Smooth muscle cell (in vitro differentiated cells): ENCODE measurements around the gene CDC123. TPM values are rescaled to one million over a fixed set of nuclear protein-coding genes. Genes with fewer than 3 reads are reported as not detected.
"Not testable (repeated sequence)": the region's sequence is repeated elsewhere in the genome, so short reads cannot be mapped to it uniquely, and the experiment has no call there.

Experiments
- DNase-seq: peaks from one replicate; lab custom pipeline; 2025; ENCODE audit not compliant: unreplicated experiment; lab: John Stamatoyannopoulos, UW
- H2AFZ ChIP-seq: fragments of 200-600 bp; sonication (generic); 2 replicates; pipeline ENCODE4 v1.6.0; 2016; ENCODE audit warnings: antibody characterized with exemption, low read depth, mild to moderate bottlenecking
- H3F3A ChIP-seq: fragments of 200-600 bp; sonication (generic); 2 replicates; pipeline ENCODE4 v1.6.0; 2017; ENCODE audit warnings: antibody characterized with exemption, low read depth
- H3K27ac ChIP-seq: fragments of 200-600 bp; sonication (generic); 2 replicates; pipeline ENCODE4 v1.5.1; 2016; ENCODE audit warnings: low read depth, mild to moderate bottlenecking
- H3K27me3 ChIP-seq: fragments of 200-600 bp; sonication (generic); 2 replicates; pipeline ENCODE4 v1.6.1; 2016; ENCODE audit warnings: low read depth, mild to moderate bottlenecking
- H3K36me3 ChIP-seq: fragments of 200-600 bp; sonication (generic); 2 replicates; pipeline ENCODE4 v1.5.1; 2016; ENCODE audit warnings: low read depth
- H3K4me1 ChIP-seq: fragments of 200-600 bp; sonication (generic); 2 replicates; pipeline ENCODE4 v1.5.1; 2016; ENCODE audit warnings: low read depth
- H3K4me2 ChIP-seq: fragments of 200-600 bp; sonication (generic); 2 replicates; pipeline ENCODE4 v1.6.0; 2016; ENCODE audit warnings: mild to moderate bottlenecking
- H3K4me3 ChIP-seq: fragments of 200-600 bp; sonication (generic); 2 replicates; pipeline ENCODE4 v1.5.1; 2016; ENCODE audit warnings: mild to moderate bottlenecking
- H3K79me2 ChIP-seq: fragments of 200-600 bp; sonication (generic); 2 replicates; pipeline ENCODE4 v1.6.0; 2016; ENCODE audit warnings: low read depth, mild to moderate bottlenecking
- H3K9ac ChIP-seq: fragments of 200-600 bp; sonication (generic); 2 replicates; pipeline ENCODE4 v1.6.0; 2016; ENCODE audit warnings: low read depth
- H3K9me3 ChIP-seq: fragments of 200-600 bp; sonication (generic); replicated peaks from 2 replicates; pipeline ENCODE4 v1.5.1; 2016; ENCODE audit warnings: low read depth
- H4K20me1 ChIP-seq: fragments of 200-600 bp; sonication (generic); 2 replicates; pipeline ENCODE4 v1.6.0; 2016; ENCODE audit warnings: low read depth
- WGBS: methylation state at CpG from one replicate; pipeline ENCODE4 v1.1.7; 2016; ENCODE audit warnings: low lambda C conversion rate; 5-methylcytosine and 5-hydroxymethylcytosine counted together
- polyA plus RNA-seq: library from polyadenylated mRNA; unstranded; fragments of >200 nt; fragmentation: Nextera tagmentation; extraction: Ambion mirVana; gene quantifications from 2 replicates; pipeline ENCODE4 v1.2.1, GENCODE V29; 2016
- total RNA-seq: library from RNA; depleted of rRNA; stranded (reverse); fragments of >200 nt; gene quantifications from 2 replicates; pipeline ENCODE4 v1.2.3, GENCODE V29; 2014
- TF ChIP-seq, protein P1 (sequence below): fragments of 200-600 bp; sonication (generic); IDR thresholded peaks from 2 replicates; pipeline ENCODE4 v1.5.1; 2017; ENCODE audit warnings: borderline replicate concordance, mild to moderate bottlenecking, antibody characterized with exemption; ENCODE audit not compliant: insufficient read depth, poor library complexity, severe bottlenecking

Gene CDC123
- total and polyA plus RNA-seq, 2 experiments from 2014 or later, result 78.2 to 97.2 TPM

DNA sequence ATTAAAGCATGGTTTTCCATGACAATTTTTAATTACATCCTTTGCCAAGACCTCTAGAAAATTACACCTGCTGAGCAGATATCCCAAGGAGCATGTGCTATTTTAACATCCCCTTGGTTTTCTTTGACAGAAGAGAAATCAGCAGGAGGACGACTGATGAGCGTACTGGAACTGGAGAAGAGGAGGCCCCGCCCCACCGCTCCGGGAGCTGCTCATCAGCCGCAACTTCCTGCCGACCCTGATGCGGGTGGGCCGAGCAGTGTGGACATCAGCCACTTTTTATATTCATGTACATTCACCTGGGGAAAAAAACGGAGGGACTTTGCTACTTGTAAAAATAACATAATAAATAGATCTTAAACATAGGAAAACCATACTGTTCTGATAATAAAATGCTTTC, 54.2 kb downstream of the CDC123 start:
- Histone ChIP-seq H3K4me2 (no peak overlapping the region), H3K79me2 (no peaks in the 10 kb centered on the region), H2AFZ (no peak overlapping the region), H3K4me3 (no peak overlapping the region), H3K9ac (no peak overlapping the region), H4K20me1 (no peaks in the 10 kb centered on the region), H3K9me3 (no peaks in the 10 kb centered on the region), H3K27me3 (no peaks in the 10 kb centered on the region), H3F3A (no peaks in the 10 kb centered on the region), H3K4me1 (no peaks in the 10 kb centered on the region), H3K27ac (no peak overlapping the region), H3K36me3 (peaks cover 7% of the 10 kb centered on the region)
- TF ChIP-seq, protein P1, sequence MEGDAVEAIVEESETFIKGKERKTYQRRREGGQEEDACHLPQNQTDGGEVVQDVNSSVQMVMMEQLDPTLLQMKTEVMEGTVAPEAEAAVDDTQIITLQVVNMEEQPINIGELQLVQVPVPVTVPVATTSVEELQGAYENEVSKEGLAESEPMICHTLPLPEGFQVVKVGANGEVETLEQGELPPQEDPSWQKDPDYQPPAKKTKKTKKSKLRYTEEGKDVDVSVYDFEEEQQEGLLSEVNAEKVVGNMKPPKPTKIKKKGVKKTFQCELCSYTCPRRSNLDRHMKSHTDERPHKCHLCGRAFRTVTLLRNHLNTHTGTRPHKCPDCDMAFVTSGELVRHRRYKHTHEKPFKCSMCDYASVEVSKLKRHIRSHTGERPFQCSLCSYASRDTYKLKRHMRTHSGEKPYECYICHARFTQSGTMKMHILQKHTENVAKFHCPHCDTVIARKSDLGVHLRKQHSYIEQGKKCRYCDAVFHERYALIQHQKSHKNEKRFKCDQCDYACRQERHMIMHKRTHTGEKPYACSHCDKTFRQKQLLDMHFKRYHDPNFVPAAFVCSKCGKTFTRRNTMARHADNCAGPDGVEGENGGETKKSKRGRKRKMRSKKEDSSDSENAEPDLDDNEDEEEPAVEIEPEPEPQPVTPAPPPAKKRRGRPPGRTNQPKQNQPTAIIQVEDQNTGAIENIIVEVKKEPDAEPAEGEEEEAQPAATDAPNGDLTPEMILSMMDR, result no peak
- 97% methylated on average over 10 of the region's 10 CpGs for WGBS
- DNase-seq, result no peak

DNA sequence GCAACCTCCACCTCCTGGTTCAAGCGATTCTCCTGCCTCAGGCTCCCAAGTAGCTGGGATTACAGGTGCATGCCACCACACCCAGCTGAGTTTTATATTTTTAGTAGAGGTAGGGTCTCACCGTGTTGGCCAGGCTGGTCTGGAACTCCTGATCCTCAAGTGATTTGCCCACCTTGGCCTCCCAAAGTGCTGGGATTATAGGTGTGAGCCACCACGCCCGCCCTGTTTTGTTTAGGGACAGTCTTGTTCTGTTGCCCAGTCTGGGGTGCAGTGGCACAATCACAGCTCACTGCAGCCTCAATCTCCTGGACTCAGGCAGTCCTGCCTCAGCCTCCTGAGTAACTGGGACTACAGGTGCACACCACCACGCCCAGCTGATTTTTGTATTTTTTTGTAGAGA, 54.7 kb downstream of the CDC123 start:
- H4K20me1 ChIP-seq, H3K36me3 ChIP-seq, H3K79me2 ChIP-seq, H3K27ac ChIP-seq, H3K4me3 ChIP-seq, H3K9me3 ChIP-seq, H3K27me3 ChIP-seq, DNase-seq, H3K4me2 ChIP-seq, H3K4me1 ChIP-seq, H3F3A ChIP-seq, H3K9ac ChIP-seq, H2AFZ ChIP-seq: not testable (repeated sequence)
- WGBS, result 95% methylated on average over 5 of the region's 5 CpGs

DNA sequence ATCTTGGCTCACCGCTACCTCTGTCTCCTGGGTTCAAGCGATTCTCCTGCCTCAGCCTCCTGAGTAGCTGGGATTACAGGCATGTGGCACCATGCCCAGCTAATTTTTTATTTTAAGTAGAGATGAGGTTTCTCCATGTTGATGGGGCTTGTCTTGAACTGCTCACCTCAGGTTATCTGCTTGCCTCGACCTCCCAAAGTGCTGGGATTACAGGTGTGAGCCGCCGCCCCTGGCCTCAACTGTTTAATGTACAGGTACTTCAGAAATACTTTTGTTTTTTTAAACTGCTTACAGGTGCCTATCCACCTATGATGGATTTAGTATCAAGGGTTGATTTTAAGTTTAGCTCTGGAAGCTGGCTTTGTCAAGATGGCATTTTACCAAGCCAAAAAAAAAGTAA, 55.6 kb downstream of the CDC123 start:
- Histone ChIP-seq H3K27me3 (no peaks in the 10 kb centered on the region), H4K20me1 (no peaks in the 10 kb centered on the region), H3K9me3 (no peaks in the 10 kb centered on the region), H3K27ac (no peak overlapping the region), H3K4me2 (no peak overlapping the region), H3K4me1 (no peaks in the 10 kb centered on the region), H2AFZ (no peak overlapping the region), H3K9ac (no peak overlapping the region), H3K79me2 (no peaks in the 10 kb centered on the region), H3F3A (no peaks in the 10 kb centered on the region), H3K36me3 (peaks cover 7% of the 10 kb centered on the region), H3K4me3 (no peak overlapping the region)
- TF ChIP-seq, protein P1, result no peak
- WGBS, result 95% methylated on average over 5 of the region's 5 CpGs
- DNase-seq, result no peak

DNA sequence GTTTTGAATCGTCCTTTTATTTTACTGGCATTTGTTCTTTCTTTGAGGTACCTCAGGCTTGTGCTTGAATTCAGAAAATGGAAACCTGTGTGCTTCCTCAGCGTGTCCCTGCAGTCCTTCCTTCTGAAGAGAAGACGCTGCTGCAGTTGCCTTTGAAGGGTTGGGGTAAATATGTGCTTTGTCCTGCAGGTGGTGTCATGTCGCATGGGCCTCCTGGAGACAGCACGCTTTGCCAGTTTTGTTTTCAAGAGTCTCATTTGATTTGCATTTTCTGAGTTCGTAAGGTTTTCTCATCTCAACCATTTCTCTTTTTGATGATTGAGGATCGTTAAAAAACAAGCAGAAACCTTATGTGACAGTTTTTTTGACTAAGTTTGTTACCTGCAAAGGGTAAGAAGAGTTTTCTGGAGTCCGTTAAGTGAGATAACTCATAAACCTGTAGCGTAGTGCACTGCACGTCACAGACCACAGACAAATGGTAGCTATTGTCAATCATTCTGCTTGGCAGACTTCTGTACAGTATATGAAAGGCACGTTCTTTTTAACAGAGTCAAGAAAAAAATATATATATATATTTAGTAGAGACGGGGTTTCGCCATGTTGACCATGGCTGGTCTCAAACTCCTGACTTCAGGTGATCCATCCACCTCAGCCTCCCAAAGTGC, 57.0 kb downstream of the CDC123 start:
- Histone ChIP-seq H3K9ac (no peak overlapping the region), H3K27ac (no peak overlapping the region), H3K79me2 (no peaks in the 10 kb centered on the region), H3K9me3 (no peaks in the 10 kb centered on the region), H2AFZ (no peak overlapping the region), H3K27me3 (no peaks in the 10 kb centered on the region), H3K4me2 (no peak overlapping the region), H3K4me1 (no peaks in the 10 kb centered on the region), H3F3A (no peaks in the 10 kb centered on the region), H3K36me3 (peaks cover 7% of the 10 kb centered on the region), H3K4me3 (no peak overlapping the region), H4K20me1 (no peaks in the 10 kb centered on the region)
- no peak for DNase-seq
- TF ChIP-seq, protein P1, result peak; percentile 22
- 81% methylated on average over 13 of the region's 13 CpGs for WGBS
